ENCODE measurements around the gene CLDN14. TPM values are rescaled to one million over a fixed set of nuclear protein-coding genes. Genes with fewer than 3 reads are reported as not detected.

Gene CLDN14
- total RNA-seq, 2 donors from 2014 or later, result 0.17 TPM; not detected in 1

DNA sequence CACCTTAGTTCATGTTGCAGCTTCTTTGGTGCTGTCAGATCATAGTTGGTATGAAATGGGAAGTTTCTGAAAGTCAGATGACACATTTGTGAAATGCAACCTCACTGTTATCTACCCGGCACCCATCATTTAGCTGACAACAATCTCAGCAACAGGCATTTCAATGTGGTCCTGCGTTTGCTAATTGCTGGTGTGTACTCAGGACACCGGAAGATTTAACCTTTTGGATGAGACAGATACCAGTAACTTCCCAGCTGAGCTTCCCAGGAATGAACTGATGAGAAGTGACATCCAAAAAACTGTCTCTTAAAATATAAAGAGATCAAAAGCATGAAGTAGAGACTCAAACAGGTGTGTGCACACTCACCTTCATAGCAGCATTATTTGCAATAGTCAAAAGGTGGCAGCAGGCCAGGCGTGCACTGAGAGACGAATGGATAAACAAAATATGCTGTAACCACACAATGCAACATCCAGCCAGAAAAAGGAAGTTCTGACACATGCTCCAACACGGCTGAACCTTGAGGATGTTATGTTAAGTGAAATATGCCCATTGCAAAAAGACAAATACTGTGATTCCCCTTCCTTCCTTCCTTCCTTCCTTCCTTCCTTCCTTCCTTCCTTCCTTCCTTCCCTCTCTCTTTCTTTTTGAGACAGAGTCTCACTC lies 7.9 kb upstream of the CLDN14 start:
- H3K9ac ChIP-seq (ENCODE audit: low read depth in 2 of 2, low read length in 2 of 2), result no peak overlapping the region
- H3K36me3 ChIP-seq, result no peaks in the 10 kb centered on the region
- H3K4me1 ChIP-seq, result no peaks in the 10 kb centered on the region
- DNase-seq, result peak; percentile 46
- H3K9me3 ChIP-seq, result no peaks in the 10 kb centered on the region
- no peaks in the 10 kb centered on the region for H3K27me3 ChIP-seq
- no peak for TF ChIP-seq CTCF (IDR thresholded peaks at IDR 0.05)
- intact Hi-C loops (cut with DNase I), result no loop called here
- H3K4me3 ChIP-seq, result no peak overlapping the region
- H3K27ac ChIP-seq, result no peak overlapping the region

DNA sequence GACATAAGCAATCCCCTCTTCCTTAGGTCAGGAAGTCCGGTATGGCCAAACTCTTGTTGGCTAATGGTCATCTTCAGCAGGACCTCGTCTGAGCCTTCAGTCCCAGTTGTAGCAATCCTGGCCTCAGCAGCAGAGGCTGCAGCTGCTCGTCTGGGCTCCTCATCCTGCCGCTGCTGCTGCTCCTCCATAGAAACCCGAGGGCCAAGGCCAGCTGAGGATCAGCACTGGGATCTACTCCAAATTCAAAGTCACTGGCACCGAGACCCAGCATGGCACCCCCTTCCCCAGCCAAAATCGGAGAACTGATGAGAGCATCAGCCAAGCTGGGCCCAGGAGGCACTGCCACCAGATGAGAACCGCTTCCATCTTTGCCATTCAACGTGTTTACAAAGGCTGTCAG lies 6.3 kb upstream of the CLDN14 start:
- no peak overlapping the region for H3K27ac ChIP-seq
- DNase-seq, result no peak
- H3K36me3 ChIP-seq, result no peaks in the 10 kb centered on the region
- H3K27me3 ChIP-seq, result no peaks in the 10 kb centered on the region
- no peak for TF ChIP-seq CTCF (IDR thresholded peaks at IDR 0.05)
- H3K4me1 ChIP-seq, result no peaks in the 10 kb centered on the region
- no peak overlapping the region for H3K4me3 ChIP-seq
- no peak overlapping the region for H3K9ac ChIP-seq (ENCODE audit: low read depth in 2 of 2, low read length in 2 of 2)
- H3K9me3 ChIP-seq, result no peaks in the 10 kb centered on the region
- intact Hi-C loops (cut with DNase I), result no loop called here

GRCh38 chr21:36485476-36485875 lies 5.6 kb upstream of the CLDN14 start:
- no peak for DNase-seq
- Histone ChIP-seq H3K4me1 (no peaks in the 10 kb centered on the region), H3K36me3 (no peaks in the 10 kb centered on the region), H3K9me3 (no peaks in the 10 kb centered on the region), H3K4me3 (no peak overlapping the region), H3K27ac (no peak overlapping the region), H3K27me3 (no peaks in the 10 kb centered on the region), H3K9ac (ENCODE audit: low read depth in 2 of 2, low read length in 2 of 2) (no peak overlapping the region)
- intact Hi-C loops (cut with DNase I), result no loop called here
- TF ChIP-seq CTCF (IDR thresholded peaks at IDR 0.05), result no peak

DNA sequence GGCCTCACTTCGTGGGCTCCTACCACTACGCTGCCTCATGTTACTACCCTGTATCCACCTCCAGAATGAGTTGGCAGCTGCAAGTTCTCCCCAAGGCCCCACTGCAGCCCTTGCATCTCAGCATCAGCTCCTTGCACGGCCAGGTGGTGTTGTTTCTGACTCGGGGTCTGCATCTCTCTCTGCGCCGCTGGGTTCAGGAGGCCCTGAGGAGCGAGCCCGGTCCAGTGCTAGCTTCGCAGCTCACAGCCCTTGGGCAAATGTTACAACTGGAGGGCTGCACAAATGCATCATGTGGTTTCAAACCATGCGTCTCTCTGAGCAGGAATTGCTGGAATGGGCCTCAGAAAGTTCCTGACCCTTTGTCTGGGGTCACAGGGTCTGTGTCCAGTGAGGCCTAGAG lies 3.2 kb upstream of the CLDN14 start:
- TF ChIP-seq CTCF (IDR thresholded peaks at IDR 0.05), result no peak
- Histone ChIP-seq H3K9me3 (no peaks in the 10 kb centered on the region), H3K27me3 (no peaks in the 10 kb centered on the region), H3K4me3 (no peak overlapping the region), H3K4me1 (no peaks in the 10 kb centered on the region), H3K27ac (no peak overlapping the region), H3K9ac (ENCODE audit: low read depth in 2 of 2, low read length in 2 of 2) (no peak overlapping the region), H3K36me3 (no peaks in the 10 kb centered on the region)
- no peak for DNase-seq
- intact Hi-C loops (cut with DNase I), result no loop called here

- no peak for TF ChIP-seq CTCF (IDR thresholded peaks at IDR 0.05)
- no peak overlapping the region for H3K4me3 ChIP-seq
- no peak overlapping the region for H3K27ac ChIP-seq
- no peak for DNase-seq
- H3K4me1 ChIP-seq, result no peaks in the 10 kb centered on the region
- H3K36me3 ChIP-seq, result no peaks in the 10 kb centered on the region
- H3K9me3 ChIP-seq, result no peaks in the 10 kb centered on the region
- H3K9ac ChIP-seq (ENCODE audit: low read depth in 2 of 2, low read length in 2 of 2), result no peak overlapping the region
- intact Hi-C loops (cut with DNase I), result no loop called here
- H3K27me3 ChIP-seq, result no peaks in the 10 kb centered on the region
These were observed 2.8 kb upstream of the CLDN14 start for GRCh38 chr21:36482673-36483072.

Measured in colonic mucosa (tissue), 4 donors.